SK-N-MC (cell line): Measurements from ENCODE around the gene ADARB2.

Source experiments
- DNase-seq: peaks from one replicate; pipeline ENCODE4 v3.0.0-alpha.2; 2011; ENCODE audit warnings: low read depth, low spot score
- H3K27ac ChIP-seq: fragments of 200-600 bp; sonication (generic); 2 replicates; pipeline ENCODE4 v1.5.1; 2016; ENCODE audit warnings: mixed run types
- H3K36me3 ChIP-seq: fragments of 200-600 bp; sonication (generic); 2 replicates; pipeline ENCODE4 v1.6.1; 2017; ENCODE audit warnings: antibody characterized with exemption, low read length, mixed read lengths; ENCODE audit not compliant: insufficient read depth
- H3K4me3 ChIP-seq: fragments of 200-600 bp; sonication (generic); 2 replicates; pipeline ENCODE4 v1.5.1; 2016
- H3K9ac ChIP-seq: fragments of 200-600 bp; sonication (generic); 2 replicates; pipeline ENCODE4 v1.8.0; 2017; ENCODE audit warnings: mixed run types, mixed read lengths; ENCODE audit not compliant: insufficient read length
- H3K9me3 ChIP-seq: fragments of 200-600 bp; sonication (generic); 2 replicates; pipeline ENCODE4 v1.6.1; 2017; ENCODE audit warnings: low read depth, mild to moderate bottlenecking, antibody characterized with exemption, low read length, moderate library complexity, mixed read lengths
- EZH2 ChIP-seq: fragments of 200-600 bp; sonication (generic); IDR thresholded peaks from one replicate; pipeline ENCODE4 v1.6.1; 2017; ENCODE audit warnings: antibody characterized with exemption
- FOXP2 ChIP-seq: optimal IDR thresholded peaks from 2 replicates; pipeline ENCODE3; 2011; ENCODE audit warnings: mild to moderate bottlenecking, moderate library complexity; ENCODE audit not compliant: insufficient read depth; ENCODE audit errors: extremely low read length, control extremely low read depth
- POLR2AphosphoS5 ChIP-seq: IDR thresholded peaks from 2 replicates; pipeline ENCODE4 v1.6.1; 2012; ENCODE audit warnings: mild to moderate bottlenecking, low read depth, low read length, borderline replicate concordance

Gene ADARB2

GRCh38 chr10:1650542-1651269, 86.6 kb downstream of the ADARB2 start:
- no peak overlapping the region for H3K27ac ChIP-seq
- no peak overlapping the region for H3K9ac ChIP-seq
- no peaks in the 10 kb centered on the region for H3K36me3 ChIP-seq
- TF ChIP-seq EZH2 (no peak), POLR2AphosphoS5 (no peak), FOXP2 (no peak)
- no peak overlapping the region for H3K4me3 ChIP-seq
- no peak for DNase-seq
- H3K9me3 ChIP-seq: no peaks in the 10 kb centered on the region

DNA sequence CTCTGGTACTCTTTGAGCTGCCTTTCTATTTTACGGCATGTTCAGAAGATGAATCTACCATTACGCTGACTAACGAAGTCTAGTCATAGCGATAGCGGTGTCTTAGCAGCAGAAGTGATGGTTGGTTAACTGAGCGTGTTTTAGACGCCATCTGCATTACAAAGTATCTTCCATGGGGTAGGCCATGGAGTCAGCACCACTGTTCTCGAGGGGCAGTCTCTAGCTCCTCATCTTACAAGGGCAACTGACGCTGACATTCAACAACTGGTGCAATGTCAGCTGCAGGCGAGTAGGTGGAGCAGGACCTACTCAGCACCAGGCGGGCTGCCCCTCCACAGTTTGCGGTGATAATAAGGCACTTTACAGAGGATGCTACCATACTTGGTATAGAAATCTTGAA, 88.7 kb downstream of the ADARB2 start:
- no peak for TF ChIP-seq EZH2
- TF ChIP-seq FOXP2: no peak
- no peak for TF ChIP-seq POLR2AphosphoS5
- no peak overlapping the region for H3K9ac ChIP-seq

GRCh38 chr10:1646332-1646731, 91.0 kb downstream of the ADARB2 start:
- H3K9me3 ChIP-seq: no peaks in the 10 kb centered on the region

More for the DNA sequence above, 88.7 kb downstream of the ADARB2 start:
- H3K36me3 ChIP-seq: no peaks in the 10 kb centered on the region
- no peaks in the 10 kb centered on the region for H3K9me3 ChIP-seq
- no peak overlapping the region for H3K4me3 ChIP-seq
- no peak for DNase-seq
- H3K27ac ChIP-seq: no peak overlapping the region

GRCh38 chr10:1645896-1646295, 91.4 kb downstream of the ADARB2 start:
- Histone ChIP-seq H3K36me3 (no peaks in the 10 kb centered on the region), H3K9ac (no peak overlapping the region), H3K27ac (no peak overlapping the region), H3K4me3 (no peak overlapping the region), H3K9me3 (no peaks in the 10 kb centered on the region)
- TF ChIP-seq EZH2 (no peak), FOXP2 (no peak), POLR2AphosphoS5 (no peak)
- no peak for DNase-seq

More at GRCh38 chr10:1646332-1646731, 91.0 kb downstream of the ADARB2 start:
- Histone ChIP-seq H3K4me3 (no peak overlapping the region), H3K36me3 (no peaks in the 10 kb centered on the region), H3K27ac (no peak overlapping the region), H3K9ac (no peak overlapping the region)
- DNase-seq: no peak
- TF ChIP-seq FOXP2 (no peak), EZH2 (no peak), POLR2AphosphoS5 (no peak)

- DNase-seq: no peak
- no peak overlapping the region for H3K27ac ChIP-seq
- TF ChIP-seq POLR2AphosphoS5 (no peak), FOXP2 (no peak), EZH2 (no peak)
- no peaks in the 10 kb centered on the region for H3K9me3 ChIP-seq
- H3K36me3 ChIP-seq: no peaks in the 10 kb centered on the region
- H3K4me3 ChIP-seq: no peak overlapping the region
- no peak overlapping the region for H3K9ac ChIP-seq
These were observed 93.1 kb downstream of the ADARB2 start for GRCh38 chr10:1644191-1644711.

DNA sequence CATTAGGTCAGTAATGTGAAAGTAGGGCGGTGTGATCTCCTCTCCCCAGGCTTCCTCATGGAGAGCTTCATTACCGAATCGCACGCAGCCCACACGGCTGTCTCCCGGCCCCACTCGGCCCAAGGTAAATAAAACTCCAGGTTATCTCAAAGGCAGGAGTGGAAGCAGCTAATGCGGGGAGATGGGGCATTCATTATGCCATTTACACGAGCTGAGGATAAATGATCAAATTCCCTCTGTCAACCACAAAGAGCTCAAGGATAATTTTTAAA, 93.5 kb downstream of the ADARB2 start:
- no peak overlapping the region for H3K4me3 ChIP-seq
- H3K9ac ChIP-seq: no peak overlapping the region
- no peaks in the 10 kb centered on the region for H3K9me3 ChIP-seq
- TF ChIP-seq FOXP2 (no peak), EZH2 (no peak), POLR2AphosphoS5 (no peak)
- H3K36me3 ChIP-seq: no peaks in the 10 kb centered on the region
- H3K27ac ChIP-seq: no peak overlapping the region
- DNase-seq: no peak

GRCh38 chr10:1643161-1643907, 94.0 kb downstream of the ADARB2 start:
- no peak overlapping the region for H3K9ac ChIP-seq
- no peak overlapping the region for H3K4me3 ChIP-seq
- DNase-seq: no peak
- no peak overlapping the region for H3K27ac ChIP-seq
- H3K36me3 ChIP-seq: no peaks in the 10 kb centered on the region
- no peak for TF ChIP-seq EZH2
- TF ChIP-seq FOXP2: no peak
- TF ChIP-seq POLR2AphosphoS5: no peak
- no peaks in the 10 kb centered on the region for H3K9me3 ChIP-seq

- no peaks in the 10 kb centered on the region for H3K36me3 ChIP-seq
- no peak overlapping the region for H3K9ac ChIP-seq
- DNase-seq: no peak
- H3K9me3 ChIP-seq: no peaks in the 10 kb centered on the region
- H3K4me3 ChIP-seq: no peak overlapping the region
- H3K27ac ChIP-seq: no peak overlapping the region
- TF ChIP-seq FOXP2: no peak
These were observed 94.6 kb downstream of the ADARB2 start for GRCh38 chr10:1642600-1643160.
